Loucy (cell line): ENCODE results near the gene CAMK2N1.

ENCODE experiments used
- H2AFZ ChIP-seq: fragments of 200-600 bp; sonication (generic); 2 replicates; pipeline ENCODE4 v1.6.0; 2016; ENCODE audit warnings: antibody characterized with exemption, mild to moderate bottlenecking, low read length, moderate library complexity
- H3F3A ChIP-seq: fragments of 200-600 bp; 2 replicates; pipeline ENCODE4 v1.6.0; 2016; ENCODE audit warnings: antibody characterized with exemption, low read depth, mild to moderate bottlenecking
- H3K27me3 ChIP-seq: fragments of 200-600 bp; sonication (generic); 2 replicates; pipeline ENCODE4 v1.6.1; 2014; ENCODE audit warnings: low read length, mild to moderate bottlenecking; ENCODE audit not compliant: insufficient read depth, poor library complexity, severe bottlenecking
- H3K36me3 ChIP-seq: fragments of 200-600 bp; sonication (generic); 2 replicates; pipeline ENCODE4 v1.6.1; 2016; ENCODE audit warnings: low read length; ENCODE audit not compliant: insufficient read depth
- H3K4me1 ChIP-seq: fragments of 200-600 bp; sonication (generic); 2 replicates; pipeline ENCODE4 v1.5.1; 2014; ENCODE audit warnings: low read length, mild to moderate bottlenecking; ENCODE audit not compliant: insufficient read depth, poor library complexity, severe bottlenecking
- H3K4me2 ChIP-seq: fragments of 200-600 bp; sonication (generic); 2 replicates; pipeline ENCODE4 v1.6.0; 2014; ENCODE audit warnings: antibody characterized with exemption, low read length, low read depth, mild to moderate bottlenecking; ENCODE audit not compliant: poor library complexity, severe bottlenecking
- H3K4me3 ChIP-seq: fragments of 200-600 bp; sonication (generic); 2 replicates; pipeline ENCODE4 v1.5.1; 2014; ENCODE audit warnings: low read length, mild to moderate bottlenecking, mixed read lengths; ENCODE audit not compliant: poor library complexity, severe bottlenecking
- H3K79me2 ChIP-seq: fragments of 200-600 bp; sonication (generic); 2 replicates; pipeline ENCODE4 v1.6.1; 2014; ENCODE audit warnings: low read length; ENCODE audit not compliant: insufficient read depth
- H3K9ac ChIP-seq: fragments of 200-600 bp; sonication (generic); 2 replicates; pipeline ENCODE4 v1.6.0; 2014; ENCODE audit warnings: mild to moderate bottlenecking, low read depth, low read length, moderate library complexity; ENCODE audit not compliant: poor library complexity, severe bottlenecking
- H3K9me2 ChIP-seq: fragments of 200-600 bp; sonication (generic); replicated peaks from 2 replicates; pipeline ENCODE4 v1.6.1; 2016; ENCODE audit warnings: low read depth, low read length, mixed read lengths
- H3K9me3 ChIP-seq: fragments of 200-600 bp; sonication (generic); 2 replicates; pipeline ENCODE4 v1.6.1; 2014; ENCODE audit warnings: mild to moderate bottlenecking, antibody characterized with exemption, low read length, low read depth; ENCODE audit not compliant: insufficient read depth
- H4K20me1 ChIP-seq: fragments of 200-600 bp; sonication (generic); 2 replicates; pipeline ENCODE4 v1.6.0; 2014; ENCODE audit warnings: antibody characterized with exemption, low read length, mild to moderate bottlenecking; ENCODE audit not compliant: insufficient read depth, poor library complexity, severe bottlenecking
- EZH2phosphoT487 ChIP-seq: fragments of 200-600 bp; IDR thresholded peaks from 2 replicates; pipeline ENCODE4 v1.6.1; 2018; ENCODE audit warnings: antibody characterized with exemption, mild to moderate bottlenecking, moderate library complexity, borderline replicate concordance
- TF ChIP-seq, protein P1 (sequence below): fragments of 200-600 bp; sonication (generic); conservative IDR thresholded peaks from 2 replicates; pipeline ENCODE4 v1.5.1; 2014; ENCODE audit warnings: mild to moderate bottlenecking, antibody characterized with exemption, low read length

Gene CAMK2N1

DNA sequence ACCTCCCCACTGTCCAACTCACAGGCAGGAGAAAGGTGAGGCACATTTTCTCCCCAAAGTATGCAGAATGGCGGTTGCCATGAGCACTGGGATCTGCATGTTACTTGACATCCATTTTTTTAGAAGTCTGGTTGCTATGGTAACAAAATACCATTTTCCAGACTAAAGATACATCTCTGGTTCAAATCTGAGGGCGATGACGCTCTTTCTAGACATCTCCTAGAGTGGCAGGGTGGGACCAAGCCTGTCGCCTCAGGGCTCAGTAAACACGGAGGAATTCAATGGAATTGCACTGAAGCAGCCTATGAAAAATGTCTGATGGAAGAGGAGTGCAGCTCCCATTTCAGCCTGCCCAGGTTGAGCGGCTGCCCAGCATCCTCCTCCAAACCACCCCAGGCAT is 44.9 kb upstream of the CAMK2N1 start:
- no peaks in the 10 kb centered on the region for H3K4me1 ChIP-seq
- H4K20me1 ChIP-seq, result no peaks in the 10 kb centered on the region
- H3K9ac ChIP-seq, result no peak overlapping the region
- H3K27me3 ChIP-seq, result no peaks in the 10 kb centered on the region
- H3K9me3 ChIP-seq, result no peaks in the 10 kb centered on the region
- no peak overlapping the region for H3K4me3 ChIP-seq
- TF ChIP-seq, protein P1, sequence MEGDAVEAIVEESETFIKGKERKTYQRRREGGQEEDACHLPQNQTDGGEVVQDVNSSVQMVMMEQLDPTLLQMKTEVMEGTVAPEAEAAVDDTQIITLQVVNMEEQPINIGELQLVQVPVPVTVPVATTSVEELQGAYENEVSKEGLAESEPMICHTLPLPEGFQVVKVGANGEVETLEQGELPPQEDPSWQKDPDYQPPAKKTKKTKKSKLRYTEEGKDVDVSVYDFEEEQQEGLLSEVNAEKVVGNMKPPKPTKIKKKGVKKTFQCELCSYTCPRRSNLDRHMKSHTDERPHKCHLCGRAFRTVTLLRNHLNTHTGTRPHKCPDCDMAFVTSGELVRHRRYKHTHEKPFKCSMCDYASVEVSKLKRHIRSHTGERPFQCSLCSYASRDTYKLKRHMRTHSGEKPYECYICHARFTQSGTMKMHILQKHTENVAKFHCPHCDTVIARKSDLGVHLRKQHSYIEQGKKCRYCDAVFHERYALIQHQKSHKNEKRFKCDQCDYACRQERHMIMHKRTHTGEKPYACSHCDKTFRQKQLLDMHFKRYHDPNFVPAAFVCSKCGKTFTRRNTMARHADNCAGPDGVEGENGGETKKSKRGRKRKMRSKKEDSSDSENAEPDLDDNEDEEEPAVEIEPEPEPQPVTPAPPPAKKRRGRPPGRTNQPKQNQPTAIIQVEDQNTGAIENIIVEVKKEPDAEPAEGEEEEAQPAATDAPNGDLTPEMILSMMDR, result no peak
- TF ChIP-seq EZH2phosphoT487, result no peak
- H3K36me3 ChIP-seq, result no peaks in the 10 kb centered on the region
- H3K79me2 ChIP-seq, result no peaks in the 10 kb centered on the region
- no peak overlapping the region for H2AFZ ChIP-seq
- no peak overlapping the region for H3K4me2 ChIP-seq
- no peaks in the 10 kb centered on the region for H3F3A ChIP-seq
- H3K9me2 ChIP-seq, result no peaks in the 10 kb centered on the region

DNA sequence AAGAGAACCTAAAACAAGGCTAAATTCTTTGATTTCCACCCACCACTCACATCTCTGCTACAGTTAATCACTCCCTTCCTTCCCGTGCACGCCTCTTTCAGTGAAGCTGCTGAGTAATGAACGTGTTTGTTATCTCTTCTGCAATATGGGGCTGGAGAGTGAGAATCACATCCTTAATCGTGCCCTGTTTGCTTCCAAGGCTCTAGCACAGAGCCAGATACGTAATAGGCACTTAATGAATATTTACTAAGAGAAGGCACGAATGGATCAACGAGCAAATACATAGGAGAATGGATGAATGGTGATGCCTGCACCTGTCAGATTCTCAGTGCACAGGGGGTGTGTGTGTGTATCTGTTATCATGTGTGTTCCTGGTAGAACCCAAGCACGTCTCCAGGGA is 44.3 kb upstream of the CAMK2N1 start:
- TF ChIP-seq EZH2phosphoT487, result no peak
- TF ChIP-seq, protein P1, result no peak
- Histone ChIP-seq H3K9ac (no peak overlapping the region), H3K4me2 (no peak overlapping the region), H4K20me1 (no peaks in the 10 kb centered on the region), H2AFZ (no peak overlapping the region), H3K27me3 (no peaks in the 10 kb centered on the region), H3K9me2 (no peaks in the 10 kb centered on the region), H3K36me3 (no peaks in the 10 kb centered on the region), H3K4me1 (no peaks in the 10 kb centered on the region), H3K4me3 (no peak overlapping the region), H3F3A (no peaks in the 10 kb centered on the region), H3K9me3 (no peaks in the 10 kb centered on the region), H3K79me2 (no peaks in the 10 kb centered on the region)

DNA sequence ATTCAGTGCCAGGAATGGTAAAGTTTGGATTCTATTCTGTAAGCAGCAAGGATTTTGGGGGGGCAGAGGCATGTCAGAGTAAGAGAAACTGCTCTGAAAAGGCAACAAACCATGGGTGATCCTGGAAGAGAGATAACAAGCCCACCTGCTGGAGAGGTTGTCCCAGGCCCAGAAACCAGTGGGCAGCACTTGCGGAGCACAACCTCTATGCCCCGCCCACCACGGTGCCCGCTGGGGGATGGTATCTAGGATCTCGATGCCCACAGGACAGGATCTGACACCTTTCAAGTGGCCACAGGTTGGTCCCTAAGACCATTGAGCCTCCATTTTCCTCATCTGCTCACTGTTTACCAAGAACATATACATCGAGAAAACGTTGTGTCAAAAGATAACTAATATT is 42.2 kb upstream of the CAMK2N1 start:
- Histone ChIP-seq H3K4me3 (no peak overlapping the region), H3K79me2 (no peaks in the 10 kb centered on the region), H3F3A (no peaks in the 10 kb centered on the region), H3K4me1 (no peaks in the 10 kb centered on the region), H3K9ac (no peak overlapping the region), H3K9me2 (no peaks in the 10 kb centered on the region), H3K27me3 (no peaks in the 10 kb centered on the region), H4K20me1 (no peaks in the 10 kb centered on the region), H3K36me3 (no peaks in the 10 kb centered on the region), H3K4me2 (no peak overlapping the region), H3K9me3 (no peaks in the 10 kb centered on the region), H2AFZ (no peak overlapping the region)
- TF ChIP-seq, protein P1, result no peak
- TF ChIP-seq EZH2phosphoT487, result no peak
